HUES64 (cell line): ENCODE results near the gene DHCR24.

Experiments used
- H3K27ac ChIP-seq: 2 replicates; pipeline ENCODE4 v1.7.0; 2013; ENCODE audit warnings: low read depth, low read length, inconsistent platforms
- H3K27me3 ChIP-seq: 2 replicates; pipeline ENCODE4 v1.6.1; 2013; ENCODE audit warnings: mild to moderate bottlenecking, low read length; ENCODE audit not compliant: insufficient read depth
- H3K36me3 ChIP-seq: 2 replicates; pipeline ENCODE4 v1.6.1; 2013; ENCODE audit warnings: mild to moderate bottlenecking, low read length; ENCODE audit not compliant: insufficient read depth
- H3K4me1 ChIP-seq: 2 replicates; pipeline ENCODE4 v1.6.1; 2013; ENCODE audit warnings: mild to moderate bottlenecking, low read length, moderate library complexity; ENCODE audit not compliant: insufficient read depth
- H3K4me3 ChIP-seq: 2 replicates; pipeline ENCODE4 v1.5.1; 2013; ENCODE audit warnings: mild to moderate bottlenecking, low read length, moderate library complexity
- H3K9ac ChIP-seq: 2 replicates; pipeline ENCODE4 v1.6.1; 2013; ENCODE audit warnings: mild to moderate bottlenecking, low read depth, low read length
- H3K9me3 ChIP-seq: 2 replicates; pipeline ENCODE4 v1.6.1; 2013; ENCODE audit warnings: low read depth, low read length; ENCODE audit not compliant: insufficient read depth
- WGBS: fragments of 150-250, 120-280 bp; methylation state at CpG from one replicate; pipeline ENCODE4 v1.1.7; 2013; ENCODE audit warnings: missing lambda C conversion rate; 5-methylcytosine and 5-hydroxymethylcytosine counted together

The DHCR24 gene

GRCh38 chr1:54874079-54874830 is 12.7 kb downstream of the DHCR24 start:
- no peaks in the 10 kb centered on the region for H3K9me3 ChIP-seq
- peaks cover 7% of the 10 kb centered on the region; the same call in 1 of the 2 replicates for H3K4me1 ChIP-seq
- no peaks in the 10 kb centered on the region for H3K27me3 ChIP-seq
- WGBS, result 91% methylated on average over 3 of the region's 3 CpGs
- no peak overlapping the region for H3K27ac ChIP-seq
- H3K4me3 ChIP-seq, result no peak overlapping the region
- peaks cover 96% of the 10 kb centered on the region for H3K36me3 ChIP-seq
- no peak overlapping the region for H3K9ac ChIP-seq

GRCh38 chr1:54872036-54872331 is 15.0 kb downstream of the DHCR24 start:
- Histone ChIP-seq H3K4me3 (no peak overlapping the region), H3K9ac (no peak overlapping the region), H3K4me1 (peaks cover 5% of the 10 kb centered on the region; the same call in 1 of the 2 replicates), H3K27ac (no peak overlapping the region), H3K9me3 (no peaks in the 10 kb centered on the region), H3K27me3 (no peaks in the 10 kb centered on the region), H3K36me3 (peaks cover 97% of the 10 kb centered on the region)
- 90% methylated on average over 5 of the region's 5 CpGs for WGBS

GRCh38 chr1:54871275-54872035 is 15.5 kb downstream of the DHCR24 start:
- Histone ChIP-seq H3K27me3 (no peaks in the 10 kb centered on the region), H3K9ac (no peak overlapping the region), H3K4me3 (no peak overlapping the region), H3K4me1 (no peaks in the 10 kb centered on the region), H3K36me3 (peaks cover 97% of the 10 kb centered on the region), H3K9me3 (no peaks in the 10 kb centered on the region), H3K27ac (no peak overlapping the region)
- WGBS, result 88% methylated on average over 16 of the region's 16 CpGs

- H3K27ac ChIP-seq, result no peak overlapping the region
- no peaks in the 10 kb centered on the region for H3K9me3 ChIP-seq
- WGBS, result 96% methylated on average over 2 of the region's 2 CpGs
- no peaks in the 10 kb centered on the region for H3K27me3 ChIP-seq
- no peaks in the 10 kb centered on the region for H3K4me1 ChIP-seq
- H3K4me3 ChIP-seq, result no peak overlapping the region
- no peak overlapping the region for H3K9ac ChIP-seq
- H3K36me3 ChIP-seq, result peaks cover 98% of the 10 kb centered on the region
Measured at GRCh38 chr1:54870869-54871268, 16.1 kb downstream of the DHCR24 start.

GRCh38 chr1:54869173-54869851 is 17.7 kb downstream of the DHCR24 start:
- no peaks in the 10 kb centered on the region for H3K9me3 ChIP-seq
- H3K4me1 ChIP-seq, result no peaks in the 10 kb centered on the region
- H3K9ac ChIP-seq, result no peak overlapping the region
- no peak overlapping the region for H3K27ac ChIP-seq
- no peak overlapping the region for H3K4me3 ChIP-seq
- peaks cover 98% of the 10 kb centered on the region for H3K36me3 ChIP-seq
- no peaks in the 10 kb centered on the region for H3K27me3 ChIP-seq
- 95% methylated on average over 4 of the region's 6 CpGs for WGBS

- H3K9me3 ChIP-seq, result no peaks in the 10 kb centered on the region
- WGBS, result 72% methylated on average over 4 of the region's 4 CpGs
- H3K27me3 ChIP-seq, result no peaks in the 10 kb centered on the region
- H3K36me3 ChIP-seq, result peaks cover 98% of the 10 kb centered on the region
- H3K9ac ChIP-seq, result no peak overlapping the region
- H3K4me1 ChIP-seq, result no peaks in the 10 kb centered on the region
- H3K4me3 ChIP-seq, result no peak overlapping the region
- H3K27ac ChIP-seq, result no peak overlapping the region
Measured at GRCh38 chr1:54867717-54868057, 19.3 kb downstream of the DHCR24 start.

GRCh38 chr1:54866801-54867716 is 19.9 kb downstream of the DHCR24 start:
- Histone ChIP-seq H3K36me3 (peaks cover 98% of the 10 kb centered on the region), H3K9ac (no peak overlapping the region)

GRCh38 chr1:54865238-54866073 is 21.5 kb downstream of the DHCR24 start:
- Histone ChIP-seq H3K27ac (no peak overlapping the region), H3K36me3 (peaks cover 96% of the 10 kb centered on the region)
- WGBS, result 94% methylated on average over 17 of the region's 17 CpGs

More at GRCh38 chr1:54866801-54867716, 19.9 kb downstream of the DHCR24 start:
- H3K9me3 ChIP-seq, result no peaks in the 10 kb centered on the region
- H3K4me1 ChIP-seq, result no peaks in the 10 kb centered on the region
- no peak overlapping the region for H3K4me3 ChIP-seq
- 93% methylated on average over 3 of the region's 4 CpGs for WGBS
- H3K27me3 ChIP-seq, result no peaks in the 10 kb centered on the region
- no peak overlapping the region for H3K27ac ChIP-seq

GRCh38 chr1:54864460-54865208 is 22.4 kb downstream of the DHCR24 start:
- WGBS, result 93% methylated on average over 6 of the region's 6 CpGs
- no peak overlapping the region for H3K9ac ChIP-seq
- peaks cover 96% of the 10 kb centered on the region for H3K36me3 ChIP-seq
- H3K9me3 ChIP-seq, result no peaks in the 10 kb centered on the region
- no peaks in the 10 kb centered on the region for H3K27me3 ChIP-seq
- no peak overlapping the region for H3K4me3 ChIP-seq
- no peak overlapping the region for H3K27ac ChIP-seq
- no peaks in the 10 kb centered on the region for H3K4me1 ChIP-seq

More at GRCh38 chr1:54865238-54866073, 21.5 kb downstream of the DHCR24 start:
- no peaks in the 10 kb centered on the region for H3K4me1 ChIP-seq
- no peak overlapping the region for H3K9ac ChIP-seq
- no peak overlapping the region for H3K4me3 ChIP-seq
- H3K27me3 ChIP-seq, result no peaks in the 10 kb centered on the region
- H3K9me3 ChIP-seq, result no peaks in the 10 kb centered on the region
